Gastrocnemius medialis (tissue), 4 donors: ENCODE measurements around the gene B3GLCT. TPM values are rescaled to one million over a fixed set of nuclear protein-coding genes. Genes with fewer than 3 reads are reported as not detected.

Experiments used
- ATAC-seq, 2 donors: fragments of 150-250 bp; one replicate each; pipeline ENCODE4 v1.9.1; 2016
- DNase-seq, 2 donors: peaks; one replicate each; pipeline ENCODE4 v3.0.0-alpha.2; 2019
- H3K27ac ChIP-seq, 4 donors: fragments of 200-600 bp; sonication (generic); 1 replicate in 1 of 4; 2 replicates in 3 of 4; pipeline ENCODE4 v1.5.1; 2016 to 2018; ENCODE audit warnings: mild to moderate bottlenecking in 2 of 4, moderate library complexity in 1 of 4
- H3K27me3 ChIP-seq, 3 donors: fragments of 200-600 bp; sonication (generic) in 2 of 3; 1 replicate in 1 of 3; 2 replicates in 2 of 3; pipeline versions ENCODE4 v1.5.1 to v1.6.0; 2016 to 2019; ENCODE audit warnings: mild to moderate bottlenecking in 1 of 3, moderate library complexity in 1 of 3
- H3K36me3 ChIP-seq, 2 donors: fragments of 200-600 bp; sonication (generic) in 1 of 2; one replicate each; pipeline ENCODE4 v1.5.1; 2017 to 2018
- H3K4me1 ChIP-seq, 2 donors: fragments of 200-600 bp; sonication (generic) in 1 of 2; one replicate each; pipeline ENCODE4 v1.5.1; 2016 to 2017; ENCODE audit warnings: mild to moderate bottlenecking in 2 of 2
- H3K4me3 ChIP-seq, 4 donors: fragments of 200-600 bp; sonication (generic) in 3 of 4; 1 replicate in 1 of 4; 2 replicates in 3 of 4; pipeline ENCODE4 v1.5.1; 2016 to 2019; ENCODE audit warnings: mild to moderate bottlenecking in 2 of 4
- H3K9me3 ChIP-seq, 3 donors: fragments of 200-600 bp; sonication (generic) in 2 of 3; 1 replicate in 1 of 3; 2 replicates in 2 of 3; pipeline ENCODE4 v1.5.1; 2016 to 2019
- CTCF ChIP-seq, 5 experiments: fragments of 450-650 bp in 3 of 5; fragments of 200-600 bp in 2 of 5; sonication (generic) in 2 of 5; IDR thresholded peaks in 4 of 5; conservative IDR thresholded peaks in 1 of 5; 1 replicate in 4 of 5; 2 replicates in 1 of 5; pipeline ENCODE4 v1.5.1; 2016 to 2019; ENCODE audit warnings: antibody characterized with exemption in 5 of 5, mild to moderate bottlenecking in 3 of 5, moderate library complexity in 3 of 5
- POLR2A ChIP-seq, 2 donors: fragments of 450-650 bp; IDR thresholded peaks; one replicate each; pipeline ENCODE4 v1.6.1; 2017; ENCODE audit warnings: antibody characterized with exemption in 2 of 2, mild to moderate bottlenecking in 2 of 2, moderate library complexity in 2 of 2
- in situ Hi-C, 4 donors: fragments of 200-750 bp; cut with MboI; loops; one replicate each; pipeline versions ENCODE4 v1.15.0 to v1.8.0; 2017; ENCODE audit warnings: low sequenced_read_pairs in 4 of 4
- intact Hi-C: fragments of 100-400 bp; cut with DNase I; formaldehyde crosslinking; loops from one replicate; pipeline ENCODE4 v1.15.1; 2023; ENCODE audit warnings: low total_unique reads
- total RNA-seq, 4 donors: library from RNA; depleted of rRNA; stranded (reverse); fragments of >200 nt; gene quantifications; one replicate each; pipeline versions ENCODE4 v1.1.0 to v1.2.3, GENCODE V29; 2016

B3GLCT gene
- total RNA-seq, 4 donors from 2014 or later = 2.4 to 4.8 (median 3.6) TPM

- no peak for TF ChIP-seq CTCF (IDR thresholded peaks at IDR 0.05 in 4 of 5, conservative IDR thresholded peaks at IDR 0.05 in 1 of 5)
- no peak for TF ChIP-seq POLR2A (IDR thresholded peaks at IDR 0.05)
- no peaks in the 10 kb centered on the region for H3K27me3 ChIP-seq
- no peak overlapping the region for H3K4me3 ChIP-seq
- in situ Hi-C loops (no loop called here), intact Hi-C loops (no loop called here)
- H3K9me3 ChIP-seq = no peaks in the 10 kb centered on the region
- no peaks in the 10 kb centered on the region for H3K36me3 ChIP-seq
- no peak overlapping the region for H3K27ac ChIP-seq
- H3K4me1 ChIP-seq = no peaks in the 10 kb centered on the region
- DNase-seq (no peak), ATAC-seq (no peak)
These were observed 157.8 kb downstream of the B3GLCT start for GRCh38 chr13:31357581-31357980.

GRCh38 chr13:31361673-31362072, 161.9 kb downstream of the B3GLCT start:
- no peaks in the 10 kb centered on the region for H3K36me3 ChIP-seq
- TF ChIP-seq POLR2A (IDR thresholded peaks at IDR 0.05) = no peak
- no peak for TF ChIP-seq CTCF (IDR thresholded peaks at IDR 0.05 in 4 of 5, conservative IDR thresholded peaks at IDR 0.05 in 1 of 5)
- no peak overlapping the region for H3K4me3 ChIP-seq
- no peaks in the 10 kb centered on the region for H3K9me3 ChIP-seq
- DNase-seq = no peak
- ATAC-seq = no peak
- in situ Hi-C loops (no loop called here), intact Hi-C loops (no loop called here)
- no peaks in the 10 kb centered on the region for H3K27me3 ChIP-seq
- H3K27ac ChIP-seq = no peak overlapping the region
- no peaks in the 10 kb centered on the region for H3K4me1 ChIP-seq

GRCh38 chr13:31365630-31366029, 165.9 kb downstream of the B3GLCT start:
- ATAC-seq (no peak), DNase-seq (no peak)
- Histone ChIP-seq H3K4me3 (no peak overlapping the region), H3K9me3 (no peaks in the 10 kb centered on the region), H3K27me3 (no peaks in the 10 kb centered on the region), H3K4me1 (no peaks in the 10 kb centered on the region), H3K36me3 (no peaks in the 10 kb centered on the region), H3K27ac (no peak overlapping the region)
- in situ Hi-C loops (no loop called here), intact Hi-C loops (no loop called here)
- TF ChIP-seq POLR2A (IDR thresholded peaks at IDR 0.05) (no peak), CTCF (IDR thresholded peaks at IDR 0.05 in 4 of 5, conservative IDR thresholded peaks at IDR 0.05 in 1 of 5) (no peak)

GRCh38 chr13:31367410-31367809, 167.6 kb downstream of the B3GLCT start:
- in situ Hi-C loops = no loop called here

More at GRCh38 chr13:31367410-31367809, 167.6 kb downstream of the B3GLCT start:
- H3K36me3 ChIP-seq = no peaks in the 10 kb centered on the region
- no peaks in the 10 kb centered on the region for H3K4me1 ChIP-seq
- no peak for ATAC-seq
- H3K27ac ChIP-seq = no peak overlapping the region
- no peak for DNase-seq
- no peak overlapping the region for H3K4me3 ChIP-seq
- intact Hi-C loops = no loop called here
- no peak for TF ChIP-seq POLR2A (IDR thresholded peaks at IDR 0.05)
- no peak for TF ChIP-seq CTCF (IDR thresholded peaks at IDR 0.05 in 4 of 5, conservative IDR thresholded peaks at IDR 0.05 in 1 of 5)
- no peaks in the 10 kb centered on the region for H3K27me3 ChIP-seq
- no peaks in the 10 kb centered on the region for H3K9me3 ChIP-seq
